Islet precursor cell (in vitro differentiated cells): ENCODE measurements around the gene ADGB.

Experiments
- DNase-seq: peaks from one replicate; pipeline ENCODE4 v3.0.0-alpha.2; 2018

Gene ADGB

DNA sequence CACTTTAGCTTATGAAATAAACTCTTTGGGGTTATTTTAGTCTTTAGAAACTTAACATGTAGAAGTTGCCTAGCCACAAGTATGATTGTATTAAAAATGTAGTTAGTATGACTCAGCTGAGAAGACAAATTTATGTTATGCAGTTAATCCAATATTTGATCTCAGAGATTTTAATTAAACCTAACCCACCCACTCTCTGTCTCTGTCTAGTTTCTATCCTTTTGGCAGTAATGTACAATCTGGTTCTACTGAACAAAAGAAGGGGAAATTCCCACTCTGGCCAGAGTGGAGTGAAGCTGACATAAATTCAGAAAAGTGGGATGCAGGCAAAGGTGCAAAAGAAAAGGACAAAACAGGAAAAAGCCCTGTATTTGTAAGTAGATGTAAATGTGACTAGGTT, 36.4 kb downstream of the ADGB start:
- no peak for DNase-seq

DNA sequence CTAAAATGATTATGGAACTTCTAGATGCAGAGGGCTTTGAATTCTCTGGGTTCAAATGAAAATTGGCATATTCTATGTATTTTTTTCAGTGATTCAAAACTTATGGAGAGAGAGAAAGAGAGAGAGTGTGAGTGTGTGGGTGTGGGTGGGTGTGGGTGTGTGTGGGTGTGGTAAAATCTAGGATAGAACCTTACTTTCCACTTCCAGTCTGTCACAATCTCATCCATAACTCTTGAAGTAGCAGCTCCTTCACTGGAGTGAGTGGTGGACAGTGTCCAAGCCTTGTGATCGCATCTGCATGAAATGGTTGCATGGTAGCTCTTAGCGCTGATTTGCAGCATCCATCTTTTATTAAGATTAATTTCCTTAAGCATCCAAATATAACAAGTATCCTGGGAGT, 37.7 kb downstream of the ADGB start:
- DNase-seq: no peak

DNA sequence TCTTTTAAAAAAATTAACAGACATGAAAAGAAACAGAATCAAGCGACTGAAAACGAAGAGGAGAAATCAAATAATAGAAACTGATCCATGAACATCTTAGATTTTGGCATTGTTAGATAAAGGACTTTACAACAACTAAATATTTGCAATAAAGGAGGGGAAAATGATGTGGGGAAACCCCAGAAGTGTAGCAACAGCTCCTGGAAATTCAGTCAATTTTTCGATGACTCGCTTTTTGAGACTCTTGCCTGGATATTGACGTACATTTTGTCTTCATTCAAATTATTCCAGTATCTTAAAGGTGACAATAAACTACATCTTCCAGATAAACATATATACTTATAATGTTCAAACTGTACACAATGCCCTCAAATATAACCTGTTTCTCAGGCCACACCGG, 44.1 kb downstream of the ADGB start:
- DNase-seq: no peak

DNA sequence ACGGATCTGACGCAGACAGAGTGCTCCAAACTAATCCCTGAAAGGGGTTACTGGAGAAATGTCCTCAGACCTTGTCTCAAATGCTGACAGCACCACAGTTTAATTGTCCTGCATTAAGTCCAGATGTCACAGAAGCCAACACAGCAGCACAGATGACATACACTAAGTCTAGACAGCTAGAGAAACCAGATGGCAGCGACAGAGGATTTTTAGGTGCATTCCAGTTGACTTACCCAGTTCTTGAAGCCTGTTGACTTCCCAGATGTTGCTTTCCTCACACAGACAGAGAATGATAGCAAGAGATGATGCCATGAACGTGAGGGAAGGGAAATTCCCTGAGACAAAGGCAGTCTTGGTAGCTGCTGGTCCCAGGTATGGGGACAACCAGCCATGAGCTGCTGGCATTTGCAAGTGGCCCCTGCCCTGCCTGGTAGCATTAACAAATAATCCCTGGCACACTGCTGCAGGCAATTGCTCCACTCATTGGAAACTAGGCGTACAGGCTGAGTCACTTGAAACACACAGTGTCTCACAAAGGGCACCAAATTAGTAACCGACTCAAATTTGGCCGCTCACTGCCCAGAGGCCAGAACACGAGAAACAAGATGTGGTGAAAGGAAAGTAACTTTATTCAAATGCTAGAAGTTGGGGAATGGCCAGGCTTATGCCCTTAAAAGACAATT, 52.2 kb downstream of the ADGB start:
- DNase-seq: peak; percentile 71

DNA sequence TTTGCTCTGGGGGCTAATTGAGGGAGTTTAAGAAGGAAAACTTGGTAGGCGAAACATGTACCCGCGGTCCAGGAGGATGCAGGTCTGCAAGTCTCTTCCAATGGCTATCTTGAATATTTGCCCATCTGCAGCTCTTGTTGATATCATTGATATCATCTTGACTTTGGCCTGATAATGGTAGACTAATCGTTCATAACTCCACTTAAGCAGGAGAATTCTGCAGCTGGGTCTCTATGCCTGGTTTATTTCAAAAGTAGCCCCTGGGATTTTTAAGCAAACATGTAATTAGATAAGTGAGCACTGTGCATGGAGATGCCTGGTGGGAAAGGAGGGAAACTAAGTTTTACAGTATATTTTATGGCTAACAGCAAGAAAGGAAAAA, 52.7 kb downstream of the ADGB start:
- DNase-seq: no peak

DNA sequence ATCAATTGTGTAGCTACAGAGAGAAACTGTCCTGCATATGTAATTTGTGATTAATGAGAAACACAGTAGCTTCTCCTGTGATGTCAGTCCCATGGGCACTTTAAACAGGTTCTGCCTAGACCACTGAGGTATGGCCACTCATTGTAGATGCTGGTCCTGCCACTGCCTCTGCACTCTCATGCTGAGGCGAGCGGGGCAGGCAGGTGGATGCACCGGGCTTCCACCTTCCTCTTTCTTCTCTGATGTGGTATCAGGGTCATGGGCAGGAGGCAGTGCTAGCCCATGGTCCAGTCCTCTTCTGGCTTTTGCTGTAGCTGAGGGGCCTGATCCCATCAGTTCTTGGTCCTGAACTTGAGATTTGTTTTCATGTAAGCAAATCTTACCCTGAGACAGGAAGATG, 58.7 kb downstream of the ADGB start:
- no peak for DNase-seq

DNA sequence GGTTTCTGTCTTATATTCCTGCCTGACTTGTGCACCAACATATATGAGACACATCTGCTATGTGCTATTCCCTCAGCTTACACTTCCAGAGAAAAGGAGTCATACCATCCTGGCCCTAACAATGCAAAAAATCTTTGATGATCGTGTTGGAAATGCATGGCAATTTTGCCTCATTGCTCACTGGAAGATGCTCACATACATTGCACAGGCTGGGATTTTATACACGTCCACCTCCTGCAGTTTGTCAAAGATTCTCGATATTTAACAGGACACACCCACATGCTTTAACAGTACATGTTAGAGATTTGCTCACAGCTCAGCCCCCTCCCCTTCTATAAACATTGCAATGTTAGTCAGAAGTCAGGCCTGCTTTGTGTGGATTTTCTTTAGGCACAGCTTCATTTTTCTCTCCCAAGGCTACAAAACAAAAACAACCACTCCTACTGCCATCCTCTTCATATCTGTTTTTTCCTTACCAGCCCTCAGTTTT, 66.1 kb downstream of the ADGB start:
- no peak for DNase-seq

DNA sequence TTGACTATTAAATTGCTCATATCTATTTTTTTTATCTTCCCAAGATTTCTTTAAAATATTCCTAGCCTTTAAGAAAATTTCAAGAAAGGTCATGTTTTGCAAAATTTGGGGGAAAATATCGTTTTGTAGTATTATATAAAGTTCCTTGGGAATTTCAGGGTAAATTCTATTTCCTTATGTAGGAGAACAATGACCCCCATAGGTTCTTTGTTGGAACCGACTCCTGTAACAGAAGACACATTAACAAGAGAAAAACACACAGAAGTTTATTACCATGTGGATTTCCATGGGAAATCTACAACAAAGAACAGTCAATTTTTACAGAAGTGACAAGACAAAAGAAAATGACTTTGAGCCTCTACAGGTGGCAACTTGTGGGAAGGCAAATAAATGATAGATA, 68.1 kb downstream of the ADGB start:
- no peak for DNase-seq

DNA sequence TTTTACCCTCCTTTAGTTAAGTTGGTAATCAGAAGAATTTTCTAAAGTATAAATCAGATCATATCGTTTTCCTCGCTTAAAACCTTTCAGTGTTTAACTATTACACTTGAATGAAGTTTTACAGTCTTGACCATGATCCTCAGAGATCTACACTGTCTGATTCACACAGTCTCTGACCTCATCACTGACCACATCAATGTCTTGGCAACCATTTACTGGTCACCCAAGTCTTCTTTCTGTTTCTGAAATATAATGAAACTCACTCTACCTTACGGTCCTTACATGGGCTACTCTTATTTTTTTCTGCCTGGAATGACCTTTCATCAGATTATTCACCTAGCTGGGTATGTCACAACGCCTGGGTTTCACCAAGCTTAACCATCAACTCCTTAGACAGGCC, 71.4 kb downstream of the ADGB start:
- DNase-seq: no peak

DNA sequence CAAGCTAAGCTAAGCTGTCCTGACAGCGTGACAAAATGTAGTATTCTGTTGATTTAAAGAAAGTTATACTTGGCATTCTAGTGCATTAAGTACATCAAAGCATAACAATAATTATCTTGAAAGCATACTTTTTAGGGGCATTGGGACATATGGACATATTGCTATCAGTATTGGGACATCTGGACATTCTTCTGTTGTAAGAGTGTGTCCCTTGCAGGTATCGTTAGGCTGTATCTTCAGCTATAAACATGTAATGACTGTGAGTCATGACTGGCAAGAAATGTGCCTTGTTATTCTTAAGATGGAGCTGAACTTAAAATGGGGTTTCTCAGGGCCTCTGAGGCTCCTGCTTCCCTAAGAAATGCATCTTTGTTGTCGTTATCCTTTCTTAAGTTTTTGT, 74.3 kb downstream of the ADGB start:
- no peak for DNase-seq

DNA sequence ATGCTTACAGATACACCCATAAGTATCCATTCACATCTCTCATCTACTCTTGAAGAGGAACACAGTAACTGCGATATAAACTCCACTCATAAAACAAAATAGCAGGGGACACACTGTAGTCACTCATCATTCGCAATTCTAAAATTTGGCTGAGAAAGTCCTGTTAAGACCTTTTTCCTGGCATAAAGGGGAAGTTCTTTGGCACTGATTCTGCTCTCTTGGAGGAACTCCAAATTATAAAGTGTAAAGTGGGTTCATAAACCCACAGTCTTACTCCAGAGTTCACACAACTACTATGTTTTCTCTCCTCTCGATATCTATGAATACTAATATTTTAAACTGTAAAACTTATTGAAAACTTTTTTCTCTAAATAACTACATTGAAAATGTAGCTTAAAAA, 80.6 kb downstream of the ADGB start:
- DNase-seq: no peak

DNA sequence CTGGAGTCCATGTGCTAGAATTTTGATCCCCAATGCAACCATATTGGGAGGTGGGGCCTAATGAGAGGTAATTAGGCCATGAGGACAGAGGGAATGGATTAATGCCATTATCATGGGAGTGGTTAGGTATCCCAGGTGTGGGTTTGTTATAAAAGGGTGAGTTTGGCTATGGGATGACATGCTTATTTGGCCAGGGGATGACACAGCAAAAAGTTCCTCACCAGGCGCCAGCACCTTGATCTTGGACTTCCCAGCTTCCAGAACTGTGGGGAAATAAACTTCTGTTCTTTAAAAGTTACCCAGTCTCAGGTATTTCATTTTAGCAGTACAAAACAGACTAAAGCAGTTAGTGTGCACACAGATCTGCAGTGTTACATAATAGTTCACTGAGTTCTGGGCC, 84.1 kb downstream of the ADGB start:
- no peak for DNase-seq

DNA sequence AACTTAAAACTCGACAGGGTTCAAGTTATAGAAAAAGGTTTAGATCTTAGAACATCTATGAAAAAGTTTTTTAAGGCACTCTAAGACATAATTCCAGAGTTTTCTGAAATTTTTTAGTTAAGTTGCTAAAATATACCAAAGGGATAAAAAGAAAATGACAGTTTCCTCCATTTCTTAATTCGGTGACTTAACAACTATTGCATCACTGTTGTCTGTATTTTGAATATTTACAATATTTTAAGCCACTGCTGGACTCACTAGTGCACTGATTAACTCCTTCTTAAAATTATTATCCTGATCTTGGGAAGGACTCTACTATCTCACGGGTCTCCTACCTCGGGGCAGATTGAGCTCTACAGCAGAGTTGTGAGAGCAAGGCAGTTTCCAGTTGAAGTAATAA, 91.0 kb downstream of the ADGB start:
- no peak for DNase-seq

DNA sequence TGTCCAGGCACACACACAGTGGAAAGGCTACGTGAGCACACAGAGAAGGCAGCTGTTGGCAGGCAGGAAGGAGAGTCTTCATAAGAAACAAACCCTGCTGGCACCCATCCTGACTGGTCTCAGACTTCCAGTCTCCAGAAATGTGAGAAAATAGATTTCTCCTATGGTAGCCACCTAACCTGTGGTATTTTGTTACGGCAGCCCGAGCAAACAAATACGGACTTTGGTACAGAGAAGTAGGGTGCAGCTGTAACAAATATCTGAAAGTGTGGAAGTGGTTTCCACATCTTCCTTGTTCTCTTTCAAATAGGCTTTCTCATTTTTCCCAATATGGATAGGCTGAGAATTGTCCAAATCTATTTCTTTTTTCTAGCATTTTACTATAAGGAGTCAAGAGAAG, 94.6 kb downstream of the ADGB start:
- no peak for DNase-seq

DNA sequence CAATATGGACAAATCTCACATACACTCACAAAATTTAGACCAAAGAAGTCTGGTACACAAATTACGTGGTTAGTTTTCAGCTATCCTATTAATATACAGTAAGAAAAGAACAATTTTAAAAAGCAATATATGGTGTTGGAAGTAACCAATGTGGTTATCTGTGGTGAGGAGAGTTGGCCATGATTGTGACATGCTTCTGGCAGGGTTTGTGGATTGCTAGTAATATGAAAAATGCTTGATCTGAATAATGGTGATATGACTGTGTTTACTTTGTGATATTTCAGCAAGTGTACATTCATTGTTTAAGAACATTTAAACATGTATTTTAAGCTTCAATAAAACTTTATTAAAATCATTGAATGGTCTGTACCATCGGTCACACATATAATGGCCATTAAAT, 99.1 kb downstream of the ADGB start:
- DNase-seq: no peak

DNA sequence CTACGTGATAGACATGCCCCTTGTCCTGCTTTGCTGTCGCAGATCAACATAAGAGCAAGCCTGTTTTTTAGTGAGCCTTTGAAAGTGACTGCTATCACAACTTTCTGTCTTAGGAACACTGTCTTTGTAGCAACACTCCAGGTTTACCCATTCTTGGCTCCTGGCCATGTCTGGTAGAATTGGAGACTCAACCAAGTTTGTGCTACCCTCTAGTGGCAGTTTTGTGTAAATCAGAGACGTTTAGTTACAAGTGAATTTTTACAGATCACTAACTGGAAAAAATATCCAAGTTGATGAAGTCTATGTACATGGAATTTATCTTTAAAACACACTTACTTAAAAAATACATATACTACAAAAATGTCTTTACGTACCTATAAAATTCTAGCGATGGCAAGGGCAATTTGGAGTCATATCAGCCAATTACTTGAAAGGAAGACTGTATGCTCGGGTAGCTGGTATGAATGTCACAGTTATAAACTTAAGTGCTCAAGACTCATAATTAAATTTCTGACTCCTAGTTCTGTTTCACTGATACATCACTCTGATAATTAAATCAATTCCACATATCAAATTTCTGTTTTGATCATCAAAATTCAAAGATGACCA, 101.4 kb downstream of the ADGB start:
- peak; percentile 72 for DNase-seq

DNA sequence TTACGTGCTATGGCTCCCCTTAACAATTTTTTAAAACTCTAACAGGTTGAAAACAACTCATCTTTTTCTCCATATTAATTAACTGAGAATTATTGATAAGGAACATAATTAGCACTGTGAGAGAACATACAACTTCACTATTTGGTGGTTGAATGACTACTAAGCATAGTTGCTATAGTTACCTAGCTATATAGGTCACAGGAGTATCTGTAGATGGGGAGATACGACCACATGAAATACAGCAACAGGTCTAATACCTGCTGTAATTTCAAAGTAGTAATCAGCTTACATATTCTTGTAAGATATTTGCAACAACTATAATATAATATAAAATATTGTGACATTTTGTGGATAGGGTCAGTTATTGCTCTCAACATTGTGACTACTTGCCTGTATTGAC, 102.9 kb downstream of the ADGB start:
- DNase-seq: no peak

DNA sequence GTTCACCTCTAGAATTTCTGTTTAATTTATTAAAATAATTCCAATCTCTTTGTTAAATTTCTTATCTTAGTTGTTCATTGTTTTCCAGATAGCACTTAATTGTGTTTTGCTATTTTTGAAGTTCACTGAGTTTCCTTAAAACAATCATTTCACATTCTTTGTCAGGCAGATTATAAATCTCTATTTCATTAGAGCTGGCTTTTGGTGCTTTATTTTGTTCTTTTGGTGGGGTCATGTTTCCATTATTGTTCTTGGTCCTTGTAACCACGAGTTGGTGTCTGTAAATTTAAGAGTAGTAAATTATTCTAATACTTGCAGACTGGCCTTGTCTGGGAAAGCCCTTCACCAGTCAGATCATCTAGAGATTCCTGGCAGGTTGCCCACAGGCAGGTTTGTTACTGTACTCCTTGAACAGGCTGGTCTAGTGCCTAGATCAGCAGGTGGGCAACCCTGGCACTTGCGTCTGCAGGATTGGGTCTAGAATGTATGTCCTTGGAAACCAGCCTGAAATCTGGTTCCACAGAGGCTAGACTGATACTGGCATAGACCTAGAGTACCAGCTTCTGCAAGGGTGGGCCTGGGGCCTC, 110.4 kb downstream of the ADGB start:
- DNase-seq: no peak

DNA sequence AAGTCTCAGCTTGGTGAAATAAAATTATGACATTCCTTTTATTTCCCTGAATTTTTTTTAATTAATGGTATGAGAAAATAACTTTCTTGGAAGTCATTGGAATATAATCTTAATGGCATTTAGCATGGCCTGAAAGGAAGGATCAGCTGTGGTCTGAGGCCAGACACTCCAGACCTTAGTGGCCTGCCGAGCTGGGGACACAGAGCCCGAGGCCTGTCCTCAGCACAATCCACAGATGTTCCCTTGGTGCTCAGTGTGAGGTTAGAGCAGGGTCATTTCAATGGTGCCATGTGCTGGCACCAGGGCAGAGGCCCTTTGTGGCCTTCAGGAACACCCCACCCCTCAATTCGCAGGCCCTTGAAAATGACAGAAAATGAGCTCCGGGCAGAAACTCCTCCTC, 120.6 kb downstream of the ADGB start:
- DNase-seq: no peak

DNA sequence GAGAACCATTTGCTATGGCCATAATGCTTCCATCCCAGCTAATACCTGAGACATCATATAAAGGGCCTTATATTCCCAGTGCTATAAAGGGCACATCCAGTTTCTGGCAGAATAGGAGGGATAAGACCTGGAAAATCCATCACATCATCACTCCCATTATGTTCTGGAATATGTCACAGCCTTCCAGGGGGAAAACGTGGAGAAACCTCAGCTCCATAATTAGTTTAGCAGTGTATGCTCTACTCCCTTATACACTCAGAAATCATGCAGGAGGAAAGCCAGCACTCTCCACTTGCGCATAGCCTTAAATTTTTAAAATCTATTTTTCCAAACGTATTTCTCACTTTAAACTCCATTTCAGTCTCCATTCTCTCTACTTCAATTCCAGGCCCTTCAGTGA, 140.9 kb downstream of the ADGB start:
- DNase-seq: no peak

DNA sequence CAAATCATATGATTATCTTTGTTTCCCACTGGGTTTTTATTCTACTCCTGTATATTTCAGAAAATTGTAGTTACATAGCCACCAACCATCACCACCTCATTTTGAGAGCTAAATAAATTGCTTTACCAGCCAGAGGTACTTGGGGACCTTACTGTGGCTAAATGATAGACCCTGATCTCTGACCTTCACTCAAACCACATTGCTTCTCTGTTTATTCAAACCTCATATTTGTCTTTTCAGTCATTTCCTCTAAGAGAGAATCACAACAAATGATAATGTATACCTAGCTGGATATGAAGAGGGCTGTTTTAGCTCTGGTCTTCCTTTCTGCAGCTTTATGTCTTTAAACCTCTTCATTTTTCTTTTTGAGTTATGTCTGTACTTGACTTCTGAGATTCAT, 142.8 kb downstream of the ADGB start:
- no peak for DNase-seq

DNA sequence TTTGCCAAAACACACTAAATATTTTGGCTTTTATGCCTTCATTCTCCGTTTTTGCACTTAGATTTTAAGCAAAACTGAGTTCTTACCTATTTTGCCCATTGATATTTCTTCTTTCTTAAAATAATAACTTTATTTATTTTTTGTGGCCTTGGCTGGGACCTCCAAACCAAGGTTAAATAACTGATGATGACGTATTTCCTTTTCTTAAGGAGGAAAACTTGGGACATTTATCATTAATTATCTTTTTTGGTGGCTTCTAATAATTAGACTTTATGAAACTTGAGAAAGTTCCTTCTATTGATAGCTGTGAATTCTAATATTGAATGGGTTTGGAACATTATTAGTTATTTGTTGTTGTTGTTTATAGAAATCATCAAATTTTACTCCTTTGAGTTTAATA, 154.5 kb downstream of the ADGB start:
- DNase-seq: no peak

DNA sequence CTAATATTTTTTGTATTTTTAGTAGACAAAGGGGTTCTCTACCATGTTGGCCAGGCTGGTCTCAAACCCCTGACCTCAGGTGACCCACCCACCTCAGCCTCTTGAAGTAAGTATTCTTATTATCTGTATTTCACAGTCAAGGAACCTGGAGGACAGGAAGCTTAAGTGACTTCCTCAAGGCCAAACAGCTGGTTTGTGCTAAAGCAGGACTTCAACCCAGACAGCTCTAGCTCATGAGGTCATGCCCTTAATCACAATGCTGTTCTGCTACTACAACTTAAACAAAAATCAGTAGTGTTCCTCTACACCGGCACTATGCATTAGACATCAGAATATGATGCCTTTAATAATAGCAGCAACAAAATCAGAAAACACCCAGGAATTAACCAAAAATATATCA, 168.9 kb downstream of the ADGB start:
- DNase-seq: no peak

DNA sequence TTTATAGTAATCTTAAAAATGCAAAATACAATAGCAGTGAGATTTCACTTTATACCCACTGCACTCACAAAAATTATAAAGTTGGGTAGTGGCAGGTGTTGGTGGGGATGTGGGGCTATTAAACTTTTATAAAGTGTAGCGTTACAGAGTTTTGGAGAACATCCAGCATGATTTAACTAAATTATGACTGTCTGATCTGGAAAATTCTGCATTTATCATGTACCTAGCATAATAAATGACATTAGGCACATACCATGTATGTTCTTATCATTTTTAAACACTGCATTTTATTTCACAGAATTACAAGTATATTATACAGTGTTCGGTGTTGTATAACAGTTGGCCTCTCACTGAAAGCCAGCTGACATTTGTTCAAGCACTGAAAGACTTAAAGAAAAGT, 169.9 kb downstream of the ADGB start:
- DNase-seq: no peak
